Embryonic facial prominence (tissue), 1 donor: Measurements from ENCODE around the gene NAA50.

Source experiments
- DNase-seq: peaks from one replicate; pipeline ENCODE4 v3.0.0-alpha.2; 2016; ENCODE audit errors: extremely low spot score

NAA50 gene

DNA sequence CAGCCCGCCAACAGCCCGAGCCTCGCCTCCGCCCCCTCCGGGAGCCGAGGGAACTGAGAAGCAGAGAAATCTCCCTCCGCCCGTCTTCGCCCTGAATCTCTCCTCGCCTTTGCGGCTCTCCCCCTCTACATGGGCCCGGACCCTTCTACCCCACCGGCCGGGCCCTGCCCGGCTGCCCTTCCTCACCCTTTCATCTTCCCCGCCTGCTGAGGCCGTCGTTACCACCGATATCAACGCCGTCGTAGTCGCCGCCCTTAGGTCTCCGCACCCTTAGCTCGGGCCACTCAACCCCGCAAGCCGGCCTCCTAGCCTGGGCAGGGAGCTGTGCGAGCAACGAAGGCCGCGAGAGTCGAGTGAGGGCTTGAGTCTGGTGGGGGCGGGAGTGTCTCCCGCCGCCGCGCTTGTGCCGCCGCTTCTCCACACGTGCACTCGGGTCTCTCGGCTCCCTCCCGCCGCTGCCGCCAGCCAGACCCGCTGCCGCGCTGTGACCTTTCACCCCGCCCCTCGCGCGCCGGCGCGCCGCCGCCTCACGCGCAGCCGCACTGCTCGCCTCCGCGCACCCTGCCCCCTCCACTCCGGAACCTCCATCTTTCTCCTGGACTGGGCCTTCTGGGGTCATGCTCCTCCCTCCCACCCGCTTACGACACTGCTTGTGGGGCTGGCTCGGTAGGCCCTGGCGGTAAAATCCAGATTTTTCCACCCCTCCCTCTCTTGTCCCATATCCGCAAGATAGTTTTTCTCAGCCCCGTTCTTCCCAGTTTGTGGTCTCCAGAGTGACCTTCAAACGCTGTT is at the start of gene NAA50:
NAA50 (minus strand) TSS at position 494 of the 792 bp plus-strand sequence; CDS start at position 194, 300 bp downstream.
- DNase-seq = peak; percentile 93

GRCh38 chr3:113795693-113796092 is 49.6 kb upstream of the NAA50 start:
- no peak for DNase-seq

GRCh38 chr3:113794526-113794925 is 48.5 kb upstream of the NAA50 start:
- DNase-seq = no peak

- DNase-seq = no peak
These were observed 45.3 kb upstream of the NAA50 start for GRCh38 chr3:113791381-113791780.

- no peak for DNase-seq
These were observed 37.9 kb upstream of the NAA50 start for GRCh38 chr3:113783980-113784379.

- DNase-seq = peak; percentile 21
These were observed 37.4 kb upstream of the NAA50 start for GRCh38 chr3:113783463-113783862.

DNA sequence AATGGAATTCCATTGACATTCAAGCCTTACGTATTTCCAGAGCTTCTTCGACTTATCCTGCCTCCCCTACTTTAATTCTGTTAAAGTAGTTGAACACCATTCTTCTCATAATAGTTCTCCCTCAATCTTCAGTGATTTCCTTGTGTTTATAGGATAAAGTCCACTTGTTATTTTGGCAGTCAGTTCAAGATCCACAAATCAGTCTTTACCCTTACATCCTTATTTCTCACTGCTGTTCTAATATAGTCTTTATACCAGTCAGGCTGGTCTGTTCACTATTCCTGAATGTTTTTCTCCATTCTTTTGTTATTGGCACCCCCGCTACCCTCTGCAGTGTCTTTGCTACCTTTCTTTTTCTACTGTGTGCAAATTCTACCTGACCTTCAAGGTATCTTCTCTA is 30.5 kb upstream of the NAA50 start:
- DNase-seq = no peak

DNA sequence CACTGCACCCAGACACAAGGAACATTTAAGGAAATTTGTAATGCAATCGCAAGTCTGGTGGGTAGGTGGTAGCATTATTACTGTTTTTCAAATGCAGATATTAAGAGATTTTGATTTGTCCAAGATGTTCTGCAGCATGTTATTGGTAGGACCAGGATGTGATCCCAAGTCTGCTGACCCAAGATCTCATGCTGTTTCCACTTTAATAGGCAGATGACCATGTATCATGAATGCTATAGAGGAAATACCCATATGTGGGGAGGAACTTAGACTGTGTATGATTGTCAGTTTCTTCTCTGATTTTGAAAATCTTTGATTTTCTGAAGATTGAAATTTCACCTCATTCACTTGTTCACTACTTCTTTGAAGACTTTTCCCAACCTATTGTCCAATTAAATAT is 29.5 kb upstream of the NAA50 start:
- DNase-seq = no peak

DNA sequence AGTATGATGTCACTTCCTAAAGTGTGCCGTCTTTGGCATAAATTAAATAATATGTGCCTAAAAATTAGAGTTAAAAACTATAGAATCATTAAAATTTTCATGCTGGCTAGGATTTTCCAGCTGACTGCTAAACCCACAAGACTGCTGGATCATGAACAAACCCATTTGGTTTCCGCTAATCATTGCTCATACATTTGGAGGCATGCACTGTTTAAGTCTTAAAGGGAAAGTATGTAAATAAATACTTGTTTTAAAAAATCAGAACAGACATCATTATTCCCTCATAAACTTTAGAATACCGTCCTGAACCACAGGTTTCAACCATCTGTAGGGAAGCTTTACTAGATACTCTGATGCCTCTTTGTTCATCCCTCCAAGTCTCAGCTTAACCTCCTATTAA is 27.3 kb upstream of the NAA50 start:
- no peak for DNase-seq

GRCh38 chr3:113771993-113772392 is 25.9 kb upstream of the NAA50 start:
- no peak for DNase-seq

DNA sequence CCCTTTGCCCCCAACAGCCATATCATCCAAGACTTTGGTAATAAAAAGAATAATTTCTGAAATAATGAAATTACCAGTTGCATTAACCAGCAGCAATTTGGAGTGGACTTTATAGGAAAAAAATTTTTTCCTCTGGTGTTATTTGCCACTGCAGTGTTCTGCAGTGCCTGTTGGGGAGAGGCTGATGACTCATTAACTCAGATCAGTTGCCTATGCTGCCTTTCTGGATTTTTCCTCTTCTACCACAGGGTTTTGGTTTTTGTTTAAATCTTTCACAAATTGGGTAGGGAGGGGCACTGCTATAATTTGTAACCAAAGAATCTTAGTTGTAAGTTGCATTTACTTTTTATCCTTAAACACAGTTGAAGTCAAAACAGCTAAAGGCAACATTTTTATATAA is 23.5 kb upstream of the NAA50 start:
- DNase-seq = no peak

DNA sequence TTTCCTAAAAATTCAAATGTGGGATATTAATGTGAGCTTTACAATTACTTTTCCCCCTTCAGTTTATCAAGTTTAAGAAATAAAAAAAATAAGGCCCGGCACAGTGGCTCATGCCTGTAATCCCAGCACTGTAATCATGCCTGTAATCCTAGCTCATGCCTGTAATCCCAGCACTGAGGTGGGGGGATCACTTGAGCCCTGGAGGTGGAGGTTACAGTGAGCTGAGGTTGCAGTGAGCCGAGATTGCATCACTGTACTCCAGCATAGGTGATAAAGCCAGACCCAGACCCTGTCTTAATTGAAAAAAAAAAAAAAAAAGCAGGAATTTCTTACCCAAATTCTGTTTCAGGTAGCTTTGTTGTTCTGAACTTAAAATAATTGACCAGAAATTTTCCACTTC is 18.6 kb upstream of the NAA50 start:
- DNase-seq = no peak

DNA sequence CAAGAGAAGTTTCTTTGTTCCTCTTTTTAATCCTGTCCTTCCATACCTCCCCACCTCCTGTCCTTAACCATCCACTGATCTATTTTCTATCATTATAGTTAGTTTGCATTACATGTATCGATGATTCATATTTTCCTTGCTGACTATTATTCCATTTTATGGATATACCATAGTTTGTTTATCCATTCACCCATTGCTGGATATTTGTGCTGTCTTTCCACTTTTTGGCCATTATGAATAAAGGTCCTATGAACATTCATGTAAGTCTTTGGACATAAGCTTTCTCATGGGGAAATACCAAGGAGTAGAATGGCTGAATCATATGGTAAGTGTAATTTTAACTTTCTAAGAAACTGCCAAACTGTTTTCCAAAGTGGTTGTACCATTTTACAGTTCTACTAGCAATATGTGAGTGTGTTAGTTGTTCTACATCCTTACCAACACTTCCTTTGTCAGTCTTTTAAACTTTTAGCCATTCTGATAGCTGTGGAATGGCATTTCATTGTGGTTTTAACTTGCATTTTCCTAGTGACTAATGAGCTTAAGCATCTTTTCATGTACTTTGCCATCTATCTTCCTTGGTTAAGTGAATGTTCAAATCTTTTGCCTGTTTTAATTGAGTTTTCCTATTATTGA is 12.5 kb upstream of the NAA50 start:
- DNase-seq = no peak

- no peak for DNase-seq
These were observed 8.6 kb upstream of the NAA50 start for GRCh38 chr3:113754494-113755159.

DNA sequence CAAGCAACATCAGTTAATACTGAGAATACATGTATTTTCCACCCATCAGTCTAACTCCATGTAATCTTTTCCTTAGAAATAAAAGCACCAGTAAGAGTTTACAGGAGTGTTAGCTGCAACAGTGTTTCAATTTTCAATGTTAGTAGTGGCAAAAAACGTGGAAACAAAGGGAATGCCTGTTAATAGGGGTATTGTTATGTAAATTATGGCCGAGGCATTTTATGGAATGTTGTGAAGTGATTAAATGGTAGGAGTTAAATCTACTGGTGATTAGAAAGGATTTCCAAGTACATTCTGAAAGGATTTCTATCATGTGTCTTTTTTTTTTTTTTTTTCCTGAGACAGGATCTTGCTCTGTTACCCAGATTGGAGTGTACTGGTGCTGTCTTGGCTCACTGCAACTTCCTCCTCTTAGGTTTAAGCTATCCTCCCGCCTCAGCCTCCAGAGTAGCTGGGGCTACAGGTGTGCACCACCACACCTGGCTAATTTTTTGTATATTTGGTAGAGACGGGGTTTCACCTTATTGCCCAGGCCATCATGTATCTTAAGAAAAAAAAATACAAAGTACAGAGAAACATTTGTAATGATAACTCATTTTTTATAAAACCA is 7.4 kb upstream of the NAA50 start:
- DNase-seq = no peak

DNA sequence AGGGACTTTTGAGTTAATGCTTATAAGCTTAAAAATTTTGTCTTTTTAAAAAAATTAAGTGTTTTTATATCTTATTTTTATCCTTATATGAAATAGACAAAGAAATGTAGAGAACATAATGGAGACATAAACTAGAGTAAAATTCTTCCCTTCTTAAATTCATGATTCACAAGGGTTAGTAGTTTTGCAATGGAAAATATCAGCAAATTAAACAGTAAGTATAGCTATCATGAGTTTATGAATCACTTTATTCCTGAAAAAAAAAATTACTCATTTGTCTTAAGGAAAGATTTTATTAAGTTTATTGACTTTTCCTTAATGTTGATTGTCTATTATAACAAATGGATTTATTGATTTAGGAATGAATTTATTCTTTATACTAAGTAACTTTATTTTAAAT is 5.1 kb upstream of the NAA50 start:
- no peak for DNase-seq

DNA sequence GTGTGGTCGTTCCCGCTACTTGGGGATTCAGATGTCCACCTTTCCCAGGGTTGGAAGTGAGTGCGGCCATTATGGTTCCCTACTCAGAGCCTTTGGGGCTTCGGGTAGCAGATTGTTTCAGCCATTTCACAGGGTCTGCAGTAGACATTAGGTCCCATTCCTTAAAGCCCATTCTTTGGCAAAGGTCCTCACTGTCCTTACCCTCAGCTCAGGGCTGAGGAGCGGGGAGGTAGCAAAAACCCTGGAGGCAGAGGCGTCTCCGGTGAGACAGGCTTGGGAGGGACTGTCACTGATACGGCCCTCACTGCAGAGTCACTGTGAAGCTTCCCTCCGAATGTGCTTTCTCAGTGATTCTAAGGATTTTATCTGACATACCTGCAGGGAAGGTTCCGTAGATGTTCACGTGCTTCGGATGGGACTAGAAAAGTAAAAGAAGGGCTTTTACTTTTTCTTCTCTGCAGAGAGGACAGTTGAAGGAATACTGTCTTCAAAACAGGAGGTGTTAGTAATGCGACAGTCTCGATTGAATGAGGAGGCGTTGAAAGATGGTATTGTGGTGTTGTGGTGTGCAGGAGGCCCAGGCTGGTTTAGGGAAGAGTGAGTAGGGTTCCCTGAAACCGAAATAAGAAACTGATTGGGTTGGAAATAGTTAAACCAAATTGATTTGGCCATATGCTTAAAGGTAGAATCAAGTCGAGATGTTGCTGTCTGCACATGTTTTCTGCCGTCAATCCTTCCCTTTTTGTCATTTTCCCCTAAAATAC is 1.4 kb upstream of the NAA50 start:
- no peak for DNase-seq

GRCh38 chr3:113746548-113747282 is 666 bp upstream of the NAA50 start, which contains the start of gene ATP6V1A:
Gene ATP6V1A, plus strand, starts transcription at chr3:113747035. Its CDS starts 31,719 bp downstream, at chr3:113778754.
- DNase-seq = peak; percentile 91

DNA sequence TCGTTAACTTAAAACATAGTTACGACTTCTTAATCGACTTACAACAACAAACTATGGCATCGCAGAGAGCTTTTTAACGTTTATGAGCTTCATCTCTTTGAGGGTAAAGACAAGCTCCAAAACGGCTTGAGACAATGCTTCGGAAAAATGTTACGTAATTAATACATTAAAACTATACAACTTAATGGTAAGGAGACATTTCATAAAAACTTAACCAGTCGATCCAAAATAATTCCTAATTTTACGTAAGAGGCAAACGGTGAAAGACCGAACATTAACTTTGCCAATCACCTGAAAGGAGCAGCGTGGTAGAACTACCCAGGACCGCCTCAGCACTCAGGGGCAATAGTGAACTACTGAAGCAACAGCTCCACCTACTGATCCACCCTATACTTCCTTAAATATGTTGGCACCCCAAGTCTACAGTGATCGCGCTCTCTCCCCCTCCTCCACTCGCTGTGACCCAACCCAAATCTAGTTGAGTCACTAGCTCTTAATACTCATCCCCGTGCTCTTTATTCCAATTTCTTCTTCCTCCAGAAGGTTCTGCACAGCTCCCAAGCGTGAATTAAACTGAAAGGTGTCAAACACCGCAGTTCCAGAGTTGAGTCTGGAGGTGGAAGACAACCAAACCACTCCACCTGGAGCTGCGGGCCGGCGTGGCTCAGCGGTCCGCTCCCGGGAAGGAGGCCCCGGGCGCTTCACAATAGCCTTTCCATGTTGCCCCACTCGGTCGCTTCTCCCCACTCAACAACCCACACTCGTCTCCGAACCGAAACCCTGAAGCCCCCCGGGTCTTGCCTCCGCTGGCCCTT is 901 bp downstream of the NAA50 start:
- peak; percentile 91 for DNase-seq
